ENCODE data around the gene TMCC3. TPM values are rescaled to one million over a fixed set of nuclear protein-coding genes. Genes with fewer than 3 reads are reported as not detected.

The TMCC3 gene
- total RNA-seq, 1 experiment from 2014 or later: 0.82 TPM

DNA sequence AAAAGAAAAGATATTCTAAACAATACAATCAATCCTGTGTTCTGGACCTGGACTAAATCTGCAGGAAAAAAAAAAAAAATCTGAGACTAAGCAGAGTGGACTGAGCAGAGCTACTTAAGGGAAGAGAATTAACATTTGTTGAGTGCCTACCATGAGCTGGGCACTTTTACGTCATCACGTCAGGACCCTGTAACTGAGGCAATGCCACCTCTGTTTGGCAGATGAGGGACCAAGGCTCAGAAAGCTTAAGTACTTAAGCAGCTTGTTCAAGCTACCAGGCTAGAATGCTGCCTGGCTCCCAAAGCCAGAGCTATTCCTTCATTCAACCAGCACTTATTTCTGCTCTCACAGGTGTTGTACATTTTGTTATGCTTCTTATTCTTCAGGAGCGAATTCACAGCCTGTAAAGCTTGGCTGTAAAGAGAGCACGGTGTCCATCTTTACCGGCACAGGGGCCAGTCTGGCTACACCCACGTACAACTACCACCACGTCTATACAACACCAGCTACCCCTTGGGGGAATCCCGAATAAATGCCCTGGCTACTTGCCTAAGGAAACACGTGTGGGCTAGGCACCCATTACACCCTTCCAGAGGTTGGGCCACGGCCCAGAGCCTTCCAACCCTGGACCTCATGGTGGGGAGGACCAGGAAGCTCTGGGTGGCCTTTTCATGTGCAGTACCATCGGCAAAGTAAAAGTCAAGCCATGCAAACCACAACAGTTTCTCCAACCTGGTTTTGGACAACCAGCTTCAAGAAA, 27.0 kb downstream of the TMCC3 start:
- Histone ChIP-seq H3K27me3 (ENCODE audit: low read length) (0 out of 2 replicates have a peak, but pooled peaks cover 5% of the 10 kb centered on the region), H3K4me1 (ENCODE audit: low read length) (peaks cover 4% of the 10 kb centered on the region; the same call in 1 of the 2 replicates), H3K27ac (ENCODE audit: low read length) (no peak overlapping the region), H3K4me2 (ENCODE audit: low read depth, low read length, poor library complexity, severe bottlenecking) (no peak overlapping the region), H3K9ac (ENCODE audit: low read length) (no peak overlapping the region), H4K20me1 (ENCODE audit: insufficient read depth, low read depth, low read length) (no peaks in the 10 kb centered on the region), H3K79me2 (ENCODE audit: low read length) (no peaks in the 10 kb centered on the region), H3K4me3 (ENCODE audit: low read length) (no peak overlapping the region), H2AFZ (ENCODE audit: low read length) (no peak overlapping the region), H3K9me3 (ENCODE audit: low read length) (no peaks in the 10 kb centered on the region), H3K9me2 (replicated peaks; ENCODE audit: insufficient read depth, low read length) (no peaks in the 10 kb centered on the region), H3K36me3 (ENCODE audit: insufficient read depth, low read length) (no peaks in the 10 kb centered on the region)
- DNase-seq: no peak

DNA sequence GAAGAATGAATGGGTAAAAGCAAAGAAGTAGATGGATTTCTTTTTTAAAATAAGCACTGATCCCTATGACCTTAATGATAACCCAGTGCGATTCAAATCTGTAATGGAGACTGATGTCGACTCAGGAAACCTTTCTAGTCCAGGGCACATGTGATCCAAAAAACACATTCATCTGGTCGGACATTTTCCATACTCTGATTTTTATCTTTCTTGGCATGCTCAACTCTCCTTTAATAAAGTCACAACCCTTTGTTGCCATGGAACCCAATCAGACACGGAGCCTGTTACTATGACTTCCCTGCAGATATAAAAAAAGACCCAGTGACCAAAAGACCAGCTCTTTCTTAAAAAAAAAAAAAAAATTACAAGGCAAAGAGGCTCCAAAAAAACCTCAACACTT, 27.9 kb downstream of the TMCC3 start:
- no peak for DNase-seq
- Histone ChIP-seq H3K9me2 (replicated peaks; ENCODE audit: insufficient read depth, low read length) (no peaks in the 10 kb centered on the region), H3K4me2 (ENCODE audit: low read depth, low read length, poor library complexity, severe bottlenecking) (no peak overlapping the region), H3K79me2 (ENCODE audit: low read length) (no peaks in the 10 kb centered on the region), H2AFZ (ENCODE audit: low read length) (no peak overlapping the region), H3K27ac (ENCODE audit: low read length) (no peak overlapping the region), H3K36me3 (ENCODE audit: insufficient read depth, low read length) (no peaks in the 10 kb centered on the region), H3K9me3 (ENCODE audit: low read length) (no peaks in the 10 kb centered on the region), H3K27me3 (ENCODE audit: low read length) (0 out of 2 replicates have a peak, but pooled peaks cover 5% of the 10 kb centered on the region), H4K20me1 (ENCODE audit: insufficient read depth, low read depth, low read length) (no peaks in the 10 kb centered on the region), H3K4me1 (ENCODE audit: low read length) (peaks cover 4% of the 10 kb centered on the region; the same call in 1 of the 2 replicates), H3K9ac (ENCODE audit: low read length) (no peak overlapping the region), H3K4me3 (ENCODE audit: low read length) (no peak overlapping the region)

DNA sequence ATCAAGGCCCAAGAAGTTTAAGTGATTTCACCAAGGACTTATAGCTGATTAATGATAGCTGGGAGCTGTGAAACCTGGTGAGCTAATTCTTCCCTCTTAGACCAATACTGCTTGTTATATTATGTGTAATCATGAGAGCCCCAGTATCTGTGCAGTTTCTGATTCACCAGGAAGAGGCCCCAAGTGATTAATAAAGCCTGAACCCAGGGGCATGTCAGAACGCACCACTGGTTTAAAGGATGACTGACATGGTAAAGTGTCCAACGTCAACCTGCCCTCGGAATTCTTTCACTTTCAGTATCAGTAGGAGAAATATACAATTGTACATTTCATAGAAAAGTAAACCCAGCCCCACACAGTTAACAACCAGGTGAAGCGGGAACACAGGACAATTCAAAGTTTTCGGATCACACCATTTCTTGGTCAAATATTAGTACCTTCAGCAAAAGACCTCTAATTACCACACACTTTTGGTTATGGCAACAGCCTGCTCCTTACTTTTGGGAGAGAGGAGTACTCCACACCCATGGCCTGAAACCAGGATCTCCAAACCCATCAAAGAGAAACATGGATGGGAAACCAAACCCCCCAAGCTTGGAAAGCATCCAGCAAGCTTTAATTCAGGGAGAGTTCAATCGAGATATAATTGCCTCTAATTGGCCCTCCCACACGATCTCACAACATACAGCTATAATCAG, 28.5 kb downstream of the TMCC3 start:
- no peak for DNase-seq
- H3K9me2 ChIP-seq (replicated peaks; ENCODE audit: insufficient read depth, low read length): no peaks in the 10 kb centered on the region
- peak overlapping the region; percentile 39; the same call in 1 of the 2 replicates for H3K4me3 ChIP-seq (ENCODE audit: low read length)
- peaks cover 4% of the 10 kb centered on the region; the same call in 1 of the 2 replicates for H3K4me1 ChIP-seq (ENCODE audit: low read length)
- no peaks in the 10 kb centered on the region for H3K9me3 ChIP-seq (ENCODE audit: low read length)
- no peaks in the 10 kb centered on the region for H3K79me2 ChIP-seq (ENCODE audit: low read length)
- peak overlapping the region; percentile 47 for H3K4me2 ChIP-seq (ENCODE audit: low read depth, low read length, poor library complexity, severe bottlenecking)
- H3K36me3 ChIP-seq (ENCODE audit: insufficient read depth, low read length): no peaks in the 10 kb centered on the region
- H3K27me3 ChIP-seq (ENCODE audit: low read length): 0 out of 2 replicates have a peak, but pooled peaks cover 5% of the 10 kb centered on the region
- no peaks in the 10 kb centered on the region for H4K20me1 ChIP-seq (ENCODE audit: insufficient read depth, low read depth, low read length)
- no peak overlapping the region for H3K27ac ChIP-seq (ENCODE audit: low read length)
- H2AFZ ChIP-seq (ENCODE audit: low read length): 0 out of 2 replicates have a peak overlapping the region, but pooled peaks have one; percentile 71
- H3K9ac ChIP-seq (ENCODE audit: low read length): no peak overlapping the region

DNA sequence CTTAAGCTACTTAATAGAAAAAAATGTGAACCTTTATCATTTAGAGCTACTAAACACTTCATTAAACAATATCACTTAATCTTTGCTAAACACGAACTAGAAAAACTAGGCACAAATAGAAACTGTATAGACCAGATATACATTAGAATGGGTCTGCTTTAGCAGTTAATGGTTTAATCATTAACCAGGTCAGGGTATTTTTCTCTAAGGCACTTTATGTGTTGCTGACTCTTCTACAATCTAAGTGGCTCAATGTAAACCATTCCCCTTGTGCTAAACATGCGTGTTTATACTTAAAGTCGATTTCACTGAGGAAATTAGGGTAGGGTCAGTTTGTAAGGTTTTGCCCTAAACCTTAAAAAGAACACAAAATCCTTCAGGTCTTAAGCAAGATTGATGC, 29.7 kb downstream of the TMCC3 start:
- H3K4me3 ChIP-seq (ENCODE audit: low read length): no peak overlapping the region
- no peaks in the 10 kb centered on the region for H3K79me2 ChIP-seq (ENCODE audit: low read length)
- no peak overlapping the region for H3K27ac ChIP-seq (ENCODE audit: low read length)
- H2AFZ ChIP-seq (ENCODE audit: low read length): no peak overlapping the region
- no peaks in the 10 kb centered on the region for H3K36me3 ChIP-seq (ENCODE audit: insufficient read depth, low read length)
- H4K20me1 ChIP-seq (ENCODE audit: insufficient read depth, low read depth, low read length): no peaks in the 10 kb centered on the region
- H3K9me3 ChIP-seq (ENCODE audit: low read length): no peaks in the 10 kb centered on the region
- H3K9ac ChIP-seq (ENCODE audit: low read length): no peak overlapping the region
- H3K4me2 ChIP-seq (ENCODE audit: low read depth, low read length, poor library complexity, severe bottlenecking): no peak overlapping the region
- DNase-seq: no peak
- 0 out of 2 replicates have a peak, but pooled peaks cover 5% of the 10 kb centered on the region for H3K27me3 ChIP-seq (ENCODE audit: low read length)
- peaks cover 4% of the 10 kb centered on the region; the same call in 1 of the 2 replicates for H3K4me1 ChIP-seq (ENCODE audit: low read length)
- H3K9me2 ChIP-seq (replicated peaks; ENCODE audit: insufficient read depth, low read length): no peaks in the 10 kb centered on the region

DNA sequence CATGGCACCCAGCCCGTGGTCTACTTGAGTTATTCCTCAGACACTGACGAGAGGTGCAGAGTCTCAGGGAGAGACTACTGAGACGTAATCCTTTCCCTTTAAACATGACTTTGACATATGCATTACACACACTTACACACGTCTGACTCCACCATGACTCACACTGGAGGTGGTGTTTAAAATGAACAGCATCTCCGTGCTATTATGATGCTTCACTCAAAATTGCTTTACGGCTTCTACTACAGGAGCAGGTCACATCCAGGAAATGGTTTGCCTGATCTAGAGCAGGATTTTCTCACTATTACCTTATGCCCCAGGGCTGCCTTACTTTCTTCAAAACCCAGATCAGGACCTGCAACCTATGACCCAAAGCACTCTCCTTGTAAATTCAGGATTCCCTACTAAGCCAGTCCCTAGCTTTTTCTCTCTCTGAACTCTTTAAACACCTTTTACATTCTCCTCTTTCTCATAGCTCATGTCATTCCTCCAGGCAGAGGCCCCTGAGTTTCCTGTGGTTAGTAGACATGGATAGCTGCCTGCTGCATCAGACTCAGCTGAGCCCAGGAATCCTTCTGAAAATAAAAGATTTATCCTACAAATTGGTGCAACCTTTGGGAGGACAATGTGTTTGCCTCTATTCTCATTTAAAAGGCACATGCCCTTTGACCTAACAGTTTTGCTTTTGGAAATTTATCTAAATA, 31.2 kb downstream of the TMCC3 start:
- Histone ChIP-seq H3K27ac (ENCODE audit: low read length) (no peak overlapping the region), H3K79me2 (ENCODE audit: low read length) (no peaks in the 10 kb centered on the region), H3K4me3 (ENCODE audit: low read length) (no peak overlapping the region), H3K4me1 (ENCODE audit: low read length) (peaks cover 4% of the 10 kb centered on the region; the same call in 1 of the 2 replicates), H4K20me1 (ENCODE audit: insufficient read depth, low read depth, low read length) (no peaks in the 10 kb centered on the region), H3K36me3 (ENCODE audit: insufficient read depth, low read length) (no peaks in the 10 kb centered on the region), H3K9me3 (ENCODE audit: low read length) (no peaks in the 10 kb centered on the region), H2AFZ (ENCODE audit: low read length) (no peak overlapping the region), H3K9ac (ENCODE audit: low read length) (no peak overlapping the region), H3K4me2 (ENCODE audit: low read depth, low read length, poor library complexity, severe bottlenecking) (no peak overlapping the region), H3K27me3 (ENCODE audit: low read length) (0 out of 2 replicates have a peak, but pooled peaks cover 5% of the 10 kb centered on the region), H3K9me2 (replicated peaks; ENCODE audit: insufficient read depth, low read length) (no peaks in the 10 kb centered on the region)
- no peak for DNase-seq

DNA sequence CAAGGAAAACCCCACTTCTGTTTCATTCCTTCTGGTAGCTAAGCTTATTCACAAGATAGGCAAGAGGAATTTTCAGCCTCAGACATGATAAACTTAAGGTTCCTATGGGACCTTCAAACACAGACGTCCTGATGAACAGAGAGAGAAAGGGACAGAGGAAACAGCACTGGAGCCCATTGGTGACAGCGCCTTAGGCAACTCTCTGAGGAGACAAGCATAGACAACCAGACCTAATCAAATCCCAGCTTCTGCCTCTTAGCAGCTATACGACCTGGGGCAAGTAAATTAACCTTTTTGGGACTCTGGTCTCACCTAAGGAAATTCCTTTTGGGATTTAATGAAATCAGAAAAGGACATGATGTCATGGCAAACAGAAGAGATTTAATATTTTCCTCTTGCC, 33.3 kb downstream of the TMCC3 start:
- H2AFZ ChIP-seq (ENCODE audit: low read length): no peak overlapping the region
- DNase-seq: no peak
- H3K9me2 ChIP-seq (replicated peaks; ENCODE audit: insufficient read depth, low read length): no peaks in the 10 kb centered on the region
- H3K36me3 ChIP-seq (ENCODE audit: insufficient read depth, low read length): no peaks in the 10 kb centered on the region
- peaks cover 4% of the 10 kb centered on the region; the same call in 1 of the 2 replicates for H3K4me1 ChIP-seq (ENCODE audit: low read length)
- 0 out of 2 replicates have a peak, but pooled peaks cover 5% of the 10 kb centered on the region for H3K27me3 ChIP-seq (ENCODE audit: low read length)
- H3K4me3 ChIP-seq (ENCODE audit: low read length): no peak overlapping the region
- H3K27ac ChIP-seq (ENCODE audit: low read length): no peak overlapping the region
- no peak overlapping the region for H3K4me2 ChIP-seq (ENCODE audit: low read depth, low read length, poor library complexity, severe bottlenecking)
- no peaks in the 10 kb centered on the region for H3K9me3 ChIP-seq (ENCODE audit: low read length)
- no peaks in the 10 kb centered on the region for H3K79me2 ChIP-seq (ENCODE audit: low read length)
- no peaks in the 10 kb centered on the region for H4K20me1 ChIP-seq (ENCODE audit: insufficient read depth, low read depth, low read length)
- no peak overlapping the region for H3K9ac ChIP-seq (ENCODE audit: low read length)

DNA sequence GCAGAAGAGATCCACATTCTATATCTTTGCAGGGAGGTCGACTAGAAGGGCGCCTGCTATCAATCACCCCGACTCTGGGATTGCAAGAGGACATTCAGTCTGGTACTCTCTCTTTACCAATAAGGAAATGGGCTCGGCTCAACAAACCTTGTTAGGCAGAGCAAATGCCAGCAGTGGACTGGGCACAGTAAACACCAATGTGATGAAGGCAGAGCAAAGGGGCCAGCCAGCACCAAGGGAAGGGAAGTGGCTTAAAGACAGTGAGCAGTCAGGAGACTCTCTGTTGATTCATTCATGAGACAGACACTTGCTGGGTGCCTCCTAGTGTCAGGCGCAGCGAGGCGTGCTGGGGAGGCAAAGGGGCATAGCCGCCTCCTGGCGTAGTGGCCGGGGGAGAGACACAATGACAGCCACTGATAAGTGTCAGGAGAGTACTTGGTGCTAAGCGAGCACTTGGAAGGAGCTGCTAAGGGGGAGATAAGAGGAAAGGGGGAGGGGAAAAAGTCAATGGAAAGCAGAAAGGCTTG, 34.1 kb downstream of the TMCC3 start:
- DNase-seq: no peak
- Histone ChIP-seq H3K9ac (ENCODE audit: low read length) (no peak overlapping the region), H3K36me3 (ENCODE audit: insufficient read depth, low read length) (no peaks in the 10 kb centered on the region), H3K4me1 (ENCODE audit: low read length) (peaks cover under 1% of the 10 kb centered on the region; the same call in 1 of the 2 replicates), H3K4me2 (ENCODE audit: low read depth, low read length, poor library complexity, severe bottlenecking) (no peak overlapping the region), H3K27ac (ENCODE audit: low read length) (no peak overlapping the region), H4K20me1 (ENCODE audit: insufficient read depth, low read depth, low read length) (no peaks in the 10 kb centered on the region), H3K9me2 (replicated peaks; ENCODE audit: insufficient read depth, low read length) (no peaks in the 10 kb centered on the region), H2AFZ (ENCODE audit: low read length) (no peak overlapping the region), H3K79me2 (ENCODE audit: low read length) (no peaks in the 10 kb centered on the region), H3K9me3 (ENCODE audit: low read length) (no peaks in the 10 kb centered on the region), H3K27me3 (ENCODE audit: low read length) (0 out of 2 replicates have a peak, but pooled peaks cover under 1% of the 10 kb centered on the region), H3K4me3 (ENCODE audit: low read length) (no peak overlapping the region)
